H1 (cell line): ENCODE measurements around the gene CDKL4. TPM values are rescaled to one million over a fixed set of nuclear protein-coding genes. Genes with fewer than 3 reads are reported as not detected.

Source experiments
- CREB1 ChIP-seq: IDR thresholded peaks from 2 replicates; pipeline ENCODE4 v1.6.1; 2012; ENCODE audit warnings: inconsistent platforms
- RFX5 ChIP-seq: IDR thresholded peaks from 2 replicates; pipeline ENCODE4 v1.6.1; 2011; ENCODE audit warnings: low read depth, low read length, improper control_type of control experiment, borderline replicate concordance
- polyA plus RNA-seq, 7 experiments: library from polyadenylated mRNA; depleted of rRNA in 3 of 7; stranded (reverse) in 5 of 7; unstranded in 2 of 7; fragments of >200 nt in 5 of 7; fragments of 200-250 nt in 2 of 7; gene quantifications; 1 replicate in 5 of 7; 2 replicates in 1 of 7; 4 replicates in 1 of 7; pipeline versions ENCODE4 v1.2.1 to v1.2.3, GENCODE V29; 2011 to 2013; ENCODE audit warnings: missing spikeins in 2 of 7, mixed read lengths in 2 of 7
- total RNA-seq: library from RNA; stranded (reverse); fragmentation: NEBNext Ultra II Directional; extraction: Animal tissue kit (Norgen Biotek cat#: 25700); gene quantifications from 2 replicates; pipeline ENCODE4 v1.2.1, GENCODE V29; 2021

The CDKL4 gene
- total and polyA plus RNA-seq, 2 of the 8 experiments (the other 6 are each of a cell fraction or from before 2014, with no cell fraction given), result not detected

GRCh38 chr2:39221459-39221858 lies 22.3 kb downstream of the CDKL4 start (continued):
- TF ChIP-seq CREB1 (no peak), RFX5 (no peak)
